ENCODE results near the gene KYNU.
"Not testable (repeated sequence)": the region's sequence is repeated elsewhere in the genome, so short reads cannot be mapped to it uniquely, and the experiment has no call there.

Gene KYNU

DNA sequence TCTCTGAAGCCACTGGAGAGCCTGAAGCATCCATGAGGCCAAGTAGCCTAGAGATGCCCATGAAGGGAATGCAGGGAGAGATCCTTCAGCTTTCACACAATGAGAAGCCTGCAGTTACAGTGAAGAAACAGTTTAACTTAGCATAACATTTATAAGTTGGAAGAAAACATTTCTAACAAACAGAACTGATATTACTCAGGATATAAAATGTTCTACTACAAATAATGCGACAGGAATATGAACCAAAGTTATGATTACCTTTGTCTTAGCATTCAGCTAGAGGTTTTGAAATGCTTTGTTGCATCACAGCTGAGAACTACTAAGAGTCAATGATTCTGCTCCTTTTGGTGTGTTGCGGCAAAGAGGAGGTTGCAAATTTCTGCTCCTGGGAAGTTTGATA, 6.9 kb upstream of the KYNU start:
- no peak for DNase-seq (ENCODE audit: low read depth in 1 of 2, low spot score in 1 of 2)

DNA sequence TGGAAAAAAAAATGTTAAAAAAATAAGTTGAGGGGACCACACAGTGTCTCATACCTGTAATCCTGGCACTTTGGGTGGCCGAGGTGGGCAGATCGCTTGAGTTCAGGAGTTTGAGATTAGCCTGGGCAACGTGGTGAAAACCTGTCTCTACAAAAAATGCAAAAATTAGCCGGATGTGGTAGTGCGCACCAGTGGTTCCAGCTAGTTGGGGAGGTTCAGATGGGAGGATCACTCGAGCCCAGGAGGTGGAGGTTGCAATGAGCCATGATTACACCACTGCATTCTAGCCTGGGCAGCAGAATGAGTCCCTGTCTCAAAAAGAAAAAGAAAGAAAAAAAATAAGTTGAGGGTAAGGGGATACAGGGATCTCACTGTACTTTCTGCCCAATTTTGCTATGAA, 6.1 kb upstream of the KYNU start:
- DNase-seq (ENCODE audit: low read depth in 1 of 2, low spot score in 1 of 2), result no peak

GRCh38 chr2:142872882-142873724, 4.4 kb upstream of the KYNU start:
- no peak for DNase-seq (ENCODE audit: low read depth in 1 of 2, low spot score in 1 of 2)

- DNase-seq (ENCODE audit: low read depth in 1 of 2, low spot score in 1 of 2), result no peak
These were observed 3.6 kb upstream of the KYNU start for GRCh38 chr2:142873831-142874287.

DNA sequence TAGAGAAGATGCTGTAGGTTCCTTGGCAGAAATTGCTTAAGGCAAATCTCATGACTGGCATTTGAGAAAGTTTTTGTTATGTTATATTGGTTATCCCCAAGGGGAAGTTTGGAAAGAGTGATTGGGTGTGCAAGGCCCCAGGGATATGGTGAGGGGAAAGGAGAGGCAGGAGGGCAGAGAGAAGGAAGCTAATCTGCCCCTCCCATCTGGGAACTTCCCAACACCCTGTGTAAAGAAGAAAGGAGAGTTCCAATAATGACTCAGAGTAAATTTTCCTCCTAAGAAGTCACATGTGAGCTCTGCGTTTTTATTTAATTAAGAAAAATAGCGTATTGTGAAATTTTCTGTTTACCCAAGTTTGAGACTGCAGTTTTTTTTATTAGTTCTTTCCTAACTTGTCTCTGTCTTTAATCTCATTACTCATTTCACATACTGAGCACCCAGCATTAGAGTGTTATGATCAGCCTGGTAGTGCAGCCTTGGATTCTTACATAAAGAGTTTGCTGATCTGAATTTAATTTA, 3.1 kb upstream of the KYNU start:
- DNase-seq (ENCODE audit: low read depth in 1 of 2, low spot score in 1 of 2), result no peak

GRCh38 chr2:142875010-142875409, 2.5 kb upstream of the KYNU start:
- DNase-seq (ENCODE audit: low read depth in 1 of 2, low spot score in 1 of 2), result no peak

- no peak for DNase-seq (ENCODE audit: low read depth in 1 of 2, low spot score in 1 of 2)
These were observed 1.8 kb upstream of the KYNU start for GRCh38 chr2:142875652-142876051.

GRCh38 chr2:142876423-142876822, 1.0 kb upstream of the KYNU start:
- DNase-seq (ENCODE audit: low read depth in 1 of 2, low spot score in 1 of 2), result no peak

DNA sequence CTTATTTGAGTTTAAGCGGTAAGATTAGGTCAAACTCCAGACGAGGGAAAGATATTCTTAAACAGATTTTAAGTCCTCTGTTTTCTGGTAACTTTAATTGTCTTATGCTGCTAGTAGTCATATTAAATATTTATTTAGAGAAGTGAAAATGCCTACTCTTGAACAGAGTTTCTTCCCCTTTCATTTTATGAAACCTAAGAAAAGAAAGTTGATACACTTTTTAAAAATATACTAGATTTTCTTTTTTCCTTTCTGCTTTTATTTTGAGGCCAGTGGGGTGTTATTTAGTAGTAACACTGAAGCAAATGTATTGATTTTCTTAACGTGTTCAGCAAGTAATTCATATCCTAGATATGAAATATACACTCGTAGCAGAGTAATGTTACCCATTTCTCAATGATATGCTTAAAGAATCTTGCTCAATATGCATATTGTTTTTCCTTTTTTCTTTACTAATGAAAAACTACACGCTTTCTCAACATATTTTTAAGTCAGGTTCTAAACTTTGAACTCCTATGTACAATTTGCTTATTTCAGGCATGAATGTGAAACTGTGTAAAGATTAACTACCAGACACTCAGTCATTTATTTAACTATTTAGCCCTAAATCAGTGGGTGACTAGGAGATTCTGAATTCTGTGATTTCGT, 691 bp downstream of the KYNU start:
- DNase-seq (ENCODE audit: low read depth in 1 of 2, low spot score in 1 of 2), result no peak

GRCh38 chr2:142879151-142879550, 1.7 kb downstream of the KYNU start:
- no peak for DNase-seq (ENCODE audit: low read depth in 1 of 2, low spot score in 1 of 2)

- DNase-seq (ENCODE audit: low read depth in 1 of 2, low spot score in 1 of 2), result no peak
These were observed 2.8 kb downstream of the KYNU start for GRCh38 chr2:142880279-142880678.

GRCh38 chr2:142881619-142882018, 4.2 kb downstream of the KYNU start:
- DNase-seq (ENCODE audit: low read depth in 1 of 2, low spot score in 1 of 2), result no peak

- not testable (repeated sequence) for DNase-seq (ENCODE audit: low read depth in 1 of 2, low spot score in 1 of 2)
These were observed 5.0 kb downstream of the KYNU start for GRCh38 chr2:142882500-142882899.

- no peak for DNase-seq (ENCODE audit: low read depth in 1 of 2, low spot score in 1 of 2)
These were observed 6.1 kb downstream of the KYNU start for GRCh38 chr2:142883526-142883925.

DNA sequence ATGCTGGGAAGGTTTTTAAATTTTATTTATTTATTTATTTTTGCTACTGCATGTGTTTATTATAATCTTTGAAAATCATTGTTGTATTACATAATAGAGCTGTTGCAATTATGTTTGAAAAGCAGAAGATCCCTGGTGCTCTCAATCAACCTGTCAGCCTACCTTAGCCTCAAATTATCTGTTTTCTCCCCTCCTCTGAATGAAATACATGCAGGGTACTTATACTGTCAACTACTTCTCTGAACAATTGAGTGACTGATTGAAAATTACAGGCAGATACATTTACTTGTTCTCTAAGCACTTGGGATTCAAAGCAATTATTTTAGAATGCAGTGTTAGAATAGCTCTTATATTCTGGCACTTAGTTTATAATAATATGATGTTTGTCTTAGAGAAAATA, 8.1 kb downstream of the KYNU start:
- DNase-seq (ENCODE audit: low read depth in 1 of 2, low spot score in 1 of 2), result no peak

DNA sequence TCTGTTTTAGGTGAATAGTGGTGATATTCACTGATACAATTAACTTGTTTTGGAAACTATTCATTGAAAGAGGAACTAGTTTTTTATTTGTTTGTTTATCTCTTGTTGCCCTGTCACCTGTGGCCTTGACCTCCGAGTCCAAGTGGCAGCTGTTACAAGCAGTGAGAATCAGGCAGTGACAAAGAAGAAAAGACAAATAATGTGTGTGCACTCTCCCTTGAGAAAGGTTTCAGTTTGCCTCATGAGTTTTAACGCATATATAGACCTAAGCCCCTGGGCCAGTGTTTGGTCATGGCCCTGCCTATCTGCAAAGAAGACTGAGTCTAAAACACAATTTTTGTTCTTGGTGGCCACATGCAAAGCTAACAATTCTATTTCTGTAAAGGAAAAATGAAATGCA, 15.3 kb downstream of the KYNU start:
- no peak for DNase-seq (ENCODE audit: low read depth in 1 of 2, low spot score in 1 of 2)

DNA sequence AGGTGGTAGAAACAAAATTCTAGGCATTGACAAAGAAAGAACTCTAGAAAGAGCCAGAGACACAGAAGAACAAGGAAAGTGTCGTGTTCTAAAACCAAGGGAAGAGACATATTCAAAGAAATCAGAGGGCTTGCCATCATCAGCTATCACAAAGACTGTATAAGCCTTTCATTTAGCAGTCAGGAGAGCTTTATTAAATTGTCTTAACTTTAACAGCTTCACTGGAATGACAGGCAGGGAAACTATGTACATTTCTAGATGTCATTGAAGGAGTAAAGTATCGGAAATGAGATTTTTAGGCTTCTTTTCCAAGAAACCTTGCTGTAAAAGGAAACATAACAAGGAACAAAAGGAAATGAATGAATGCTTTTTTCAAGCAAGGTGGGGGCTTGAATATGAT, 15.8 kb downstream of the KYNU start:
- DNase-seq (ENCODE audit: low read depth in 1 of 2, low spot score in 1 of 2), result no peak

DNA sequence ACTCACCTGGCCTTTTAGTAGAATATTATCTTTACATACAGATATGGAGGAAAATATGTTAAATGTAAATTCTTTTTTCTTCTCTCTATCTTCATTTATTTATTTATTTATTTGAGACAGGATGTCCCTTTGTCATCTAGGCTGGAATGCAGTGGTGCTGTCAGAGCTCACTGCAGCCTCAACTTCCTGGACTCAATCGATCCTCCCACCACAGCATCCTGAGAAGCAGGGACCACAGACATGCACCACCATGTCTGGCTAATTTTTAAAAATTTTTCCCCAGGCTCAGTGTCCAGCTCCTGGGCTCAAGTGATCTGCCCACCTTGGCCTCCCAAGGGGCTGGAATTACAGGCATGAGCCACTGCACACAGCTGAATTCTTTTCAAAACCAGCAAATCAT, 20.3 kb downstream of the KYNU start:
- no peak for DNase-seq (ENCODE audit: low read depth in 1 of 2, low spot score in 1 of 2)

DNA sequence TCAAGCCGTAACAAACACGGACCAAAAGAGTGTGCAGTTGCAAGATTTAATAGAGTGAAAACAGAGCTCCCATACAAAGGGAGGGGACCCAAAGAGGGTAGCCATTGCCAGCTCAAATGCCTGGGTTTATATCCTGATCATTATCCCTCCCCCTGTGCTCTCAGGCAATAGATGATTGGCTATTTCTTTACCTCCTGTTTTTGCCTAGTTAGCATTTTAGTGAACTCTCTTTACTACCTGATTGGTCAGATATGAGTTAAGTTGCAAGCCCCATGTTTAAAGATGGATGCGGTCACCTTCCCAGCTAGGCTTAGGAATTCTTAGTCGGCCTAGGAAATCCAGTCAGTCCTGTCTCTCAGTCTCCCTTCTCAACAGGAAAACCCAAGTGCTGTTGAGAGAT, 22.9 kb downstream of the KYNU start:
- DNase-seq (ENCODE audit: low read depth in 1 of 2, low spot score in 1 of 2), result not testable (repeated sequence)

GRCh38 chr2:142901780-142902179, 24.3 kb downstream of the KYNU start:
- DNase-seq (ENCODE audit: low read depth in 1 of 2, low spot score in 1 of 2), result no peak

- DNase-seq (ENCODE audit: low read depth in 1 of 2, low spot score in 1 of 2), result not testable (repeated sequence)
These were observed 26.3 kb downstream of the KYNU start for GRCh38 chr2:142903726-142904125.

GRCh38 chr2:142907653-142908052, 30.2 kb downstream of the KYNU start:
- DNase-seq (ENCODE audit: low read depth in 1 of 2, low spot score in 1 of 2), result no peak
